A549 treated with AZD2906 at 1 μM for 4 hours (cell line): ENCODE data around the gene TNFAIP8. TPM values are rescaled to one million over a fixed set of nuclear protein-coding genes. Genes with fewer than 3 reads are reported as not detected.

ENCODE experiments used
- total RNA-seq: library from RNA; stranded (reverse); fragments of 200-300 nt; extraction: Qiagen RNA extraction; gene quantifications from 5 replicates; pipeline ENCODE4 v1.2.3, GENCODE V29; 2022

The TNFAIP8 gene
- total RNA-seq = 12.0 to 27.2 TPM (median 15.6 TPM) in 5 replicates

GRCh38 chr5:119355685-119356611, at the start of gene TNFAIP8:
Gene TNFAIP8, plus strand, starts transcription at chr5:119356019. Its CDS starts 72 bp downstream, at chr5:119356091.

Other genes with a start within 250 kb of the TNFAIP8 start
- gene HSD17B4, start 96.5 kb downstream of the TNFAIP8 start, total RNA-seq = 52.0 to 65.3 TPM (median 58.1 TPM) in 5 replicates